ENCODE results near the gene TMEM53. TPM values are rescaled to one million over a fixed set of nuclear protein-coding genes. Genes with fewer than 3 reads are reported as not detected.

The TMEM53 gene
- total RNA-seq, 2 experiments from 2014 or later = 0.64 to 1.2 TPM

- no peaks in the 10 kb centered on the region for H3K9me3 Mint-ChIP-seq
- Histone ChIP-seq H3K4me1 (ENCODE audit: insufficient read depth, low read length) (no peaks in the 10 kb centered on the region), H3K27me3 (ENCODE audit: control insufficient read depth in 1 of 2, insufficient read depth in 2 of 2, low read length in 2 of 2) (no peaks in the 10 kb centered on the region), H3K36me3 (ENCODE audit: insufficient read depth, low read length) (no peaks in the 10 kb centered on the region), H3K4me3 (ENCODE audit: low read length) (no peak overlapping the region), H3K27ac (ENCODE audit: low read depth in 1 of 2, low read length in 2 of 2) (no peak overlapping the region), H3K9me3 (ENCODE audit: control insufficient read depth in 1 of 2, insufficient read depth in 1 of 2, low read length in 2 of 2) (no peaks in the 10 kb centered on the region)
- CTCF ChIA-PET = no interaction called here
- no peaks in the 10 kb centered on the region for H3K36me3 Mint-ChIP-seq (ENCODE audit: low read depth)
- ATAC-seq (ENCODE audit: poor library complexity) (no peak), DNase-seq (no peak)
- H3K27me3 Mint-ChIP-seq = no peaks in the 10 kb centered on the region
- no peak overlapping the region for H3K4me3 Mint-ChIP-seq
- intact Hi-C loops (cut with DNase I, micrococcal nuclease) = no loop called here
- no peak for TF ChIP-seq CTCF (IDR thresholded peaks at IDR 0.05)
- POLR2A ChIA-PET = no interaction called here
- H3K27ac Mint-ChIP-seq = no peak overlapping the region
- no peaks in the 10 kb centered on the region for H3K4me1 Mint-ChIP-seq (ENCODE audit: low read depth)
These were observed 67.5 kb downstream of the TMEM53 start for GRCh38 chr1:44606701-44607281.

- CTCF ChIA-PET = no interaction called here
- no peaks in the 10 kb centered on the region for H3K27me3 ChIP-seq (ENCODE audit: control insufficient read depth in 1 of 2, insufficient read depth in 2 of 2, low read length in 2 of 2)
These were observed 68.2 kb downstream of the TMEM53 start for GRCh38 chr1:44605914-44606615.

GRCh38 chr1:44604157-44604955, 69.9 kb downstream of the TMEM53 start:
- no peak overlapping the region for H3K27ac ChIP-seq (ENCODE audit: low read depth in 1 of 2, low read length in 2 of 2)
- TF ChIP-seq CTCF (IDR thresholded peaks at IDR 0.05) = no peak
- no peaks in the 10 kb centered on the region for H3K4me1 Mint-ChIP-seq (ENCODE audit: low read depth)
- no peaks in the 10 kb centered on the region for H3K27me3 Mint-ChIP-seq
- ATAC-seq (ENCODE audit: poor library complexity) = no peak
- no peaks in the 10 kb centered on the region for H3K9me3 Mint-ChIP-seq
- no peak overlapping the region for H3K4me3 Mint-ChIP-seq
- no peak for DNase-seq
- no peaks in the 10 kb centered on the region for H3K36me3 ChIP-seq (ENCODE audit: insufficient read depth, low read length)
- no peaks in the 10 kb centered on the region for H3K36me3 Mint-ChIP-seq (ENCODE audit: low read depth)
- H3K27me3 ChIP-seq (ENCODE audit: control insufficient read depth in 1 of 2, insufficient read depth in 2 of 2, low read length in 2 of 2) = peaks cover 0 to 3% of the 10 kb centered on the region in 2 experiments
- no peak overlapping the region for H3K4me3 ChIP-seq (ENCODE audit: low read length)
- intact Hi-C loops (cut with DNase I, micrococcal nuclease) = no loop called here
- no peaks in the 10 kb centered on the region for H3K9me3 ChIP-seq (ENCODE audit: control insufficient read depth in 1 of 2, insufficient read depth in 1 of 2, low read length in 2 of 2)
- ChIA-PET CTCF (no interaction called here), POLR2A (no interaction called here)
- H3K4me1 ChIP-seq (ENCODE audit: insufficient read depth, low read length) = no peaks in the 10 kb centered on the region
- H3K27ac Mint-ChIP-seq = no peak overlapping the region

More at GRCh38 chr1:44605914-44606615, 68.2 kb downstream of the TMEM53 start:
- Histone ChIP-seq H3K9me3 (ENCODE audit: control insufficient read depth in 1 of 2, insufficient read depth in 1 of 2, low read length in 2 of 2) (no peaks in the 10 kb centered on the region), H3K27ac (ENCODE audit: low read depth in 1 of 2, low read length in 2 of 2) (no peak overlapping the region), H3K4me1 (ENCODE audit: insufficient read depth, low read length) (no peaks in the 10 kb centered on the region), H3K4me3 (ENCODE audit: low read length) (no peak overlapping the region), H3K36me3 (ENCODE audit: insufficient read depth, low read length) (no peaks in the 10 kb centered on the region)
- no peaks in the 10 kb centered on the region for H3K36me3 Mint-ChIP-seq (ENCODE audit: low read depth)
- intact Hi-C loops (cut with DNase I, micrococcal nuclease) = no loop called here
- no peaks in the 10 kb centered on the region for H3K27me3 Mint-ChIP-seq
- no peak overlapping the region for H3K27ac Mint-ChIP-seq
- no peaks in the 10 kb centered on the region for H3K9me3 Mint-ChIP-seq
- ATAC-seq (ENCODE audit: poor library complexity) (no peak), DNase-seq (no peak)
- TF ChIP-seq CTCF (IDR thresholded peaks at IDR 0.05) = no peak
- no peak overlapping the region for H3K4me3 Mint-ChIP-seq
- H3K4me1 Mint-ChIP-seq (ENCODE audit: low read depth) = no peaks in the 10 kb centered on the region
- POLR2A ChIA-PET = no interaction called here

All from CD4-positive, alpha-beta T cell (primary cell).